H1 (cell line): ENCODE results near the gene BAZ1B.
A peak's percentile ranks its signal among the peaks of the same experiment; 100 is the strongest.

Experiments used
- ATF3 ChIP-seq: IDR thresholded peaks from 2 replicates; pipeline ENCODE4 v1.6.1; 2011; ENCODE audit warnings: low read depth, mild to moderate bottlenecking, low read length; ENCODE audit not compliant: insufficient read depth
- SIN3A ChIP-seq, 2 experiments: IDR thresholded peaks in 1 of 2; conservative IDR thresholded peaks in 1 of 2; 2 replicates each; pipeline ENCODE4 v1.6.1; 2011 to 2012; ENCODE audit warnings: low read length in 2 of 2, improper control_type of control experiment in 1 of 2, low read depth in 1 of 2, mild to moderate bottlenecking in 1 of 2
- TCF12 ChIP-seq: IDR thresholded peaks from 2 replicates; pipeline ENCODE4 v1.6.1; 2011; ENCODE audit warnings: low read depth, mild to moderate bottlenecking, low read length

- TF ChIP-seq TCF12, result no peak
- TF ChIP-seq SIN3A (conservative IDR thresholded peaks at IDR 0.05 in 1 of 2, IDR thresholded peaks at IDR 0.05 in 1 of 2; ENCODE audit: low read depth in 1 of 2, low read length in 2 of 2), result peak in 1 of 2 experiments; percentile 91; a peak in 2 of 4 replicates
- TF ChIP-seq ATF3, result no peak
These were observed 35.0 kb upstream of the BAZ1B start for GRCh38 chr7:73557108-73557396.
